Neural cell (in vitro differentiated cells): ENCODE measurements around the gene NEU2. TPM values are rescaled to one million over a fixed set of nuclear protein-coding genes. Genes with fewer than 3 reads are reported as not detected.

ENCODE experiments used
- H2AFZ ChIP-seq: fragments of 200-600, 300-800 bp; sonication (generic), shearing (Covaris generic); 2 replicates; pipeline ENCODE4 v1.6.0; 2014; ENCODE audit warnings: low read depth, mild to moderate bottlenecking, antibody characterized with exemption, low read length, moderate library complexity
- H3F3A ChIP-seq: fragments of 200-600 bp; shearing (Covaris generic); 2 replicates; pipeline ENCODE4 v1.6.1; 2016; ENCODE audit warnings: mild to moderate bottlenecking, moderate library complexity, mixed read lengths, antibody characterized with exemption, low read length; ENCODE audit not compliant: insufficient read depth, poor library complexity, severe bottlenecking
- H3K27ac ChIP-seq: fragments of 200-600, 300-800 bp; sonication (generic), shearing (Covaris generic); 2 replicates; pipeline ENCODE4 v1.5.1; 2014; ENCODE audit warnings: mild to moderate bottlenecking, low read length, moderate library complexity
- H3K27me3 ChIP-seq: fragments of 300-800, 200-600 bp; sonication (generic), shearing (Covaris generic); 2 replicates; pipeline ENCODE4 v1.6.0; 2014; ENCODE audit warnings: mild to moderate bottlenecking, low read depth, low read length, moderate library complexity; ENCODE audit not compliant: insufficient read depth
- H3K36me3 ChIP-seq: fragments of 300-800, 200-600 bp; sonication (generic), shearing (Covaris generic); 2 replicates; pipeline ENCODE4 v1.5.1; 2014; ENCODE audit warnings: mild to moderate bottlenecking, antibody characterized with exemption, low read length, moderate library complexity; ENCODE audit not compliant: insufficient read depth
- H3K4me2 ChIP-seq: fragments of 300-800, 200-600 bp; sonication (generic), shearing (Covaris generic); 2 replicates; pipeline ENCODE4 v1.6.0; 2014; ENCODE audit warnings: mild to moderate bottlenecking, low read length
- H3K4me3 ChIP-seq: fragments of 300-800, 200-600 bp; sonication (generic), shearing (Covaris generic); 2 replicates; pipeline ENCODE4 v1.5.1; 2014; ENCODE audit warnings: mild to moderate bottlenecking, low read length, moderate library complexity
- H3K79me2 ChIP-seq: fragments of 200-600 bp; shearing (Covaris generic); replicated peaks from 2 replicates; pipeline ENCODE4 v1.6.0; 2014; ENCODE audit warnings: mild to moderate bottlenecking, low read length, moderate library complexity; ENCODE audit not compliant: insufficient read depth
- H3K9ac ChIP-seq: fragments of 300-800, 200-600 bp; sonication (generic), shearing (Covaris generic); 2 replicates; pipeline ENCODE4 v1.6.1; 2016; ENCODE audit warnings: mild to moderate bottlenecking, low read length, mixed read lengths
- H3K9me2 ChIP-seq: fragments of 200-600 bp; shearing (Covaris generic); 2 replicates; pipeline ENCODE4 v1.6.1; 2016; ENCODE audit warnings: mild to moderate bottlenecking, low read length, mixed read lengths; ENCODE audit not compliant: insufficient read depth
- H3K9me3 ChIP-seq: fragments of 200-600, 300-800 bp; sonication (generic), shearing (Covaris generic); 2 replicates; pipeline ENCODE4 v1.6.1; 2016; ENCODE audit warnings: mild to moderate bottlenecking, mixed run types, low read length, moderate library complexity, mixed read lengths
- H4K20me1 ChIP-seq: fragments of 200-600 bp; shearing (Covaris generic); 2 replicates; pipeline ENCODE4 v1.6.1; 2016; ENCODE audit warnings: mild to moderate bottlenecking, mixed run types; ENCODE audit not compliant: insufficient read depth
- EP300 ChIP-seq: fragments of 450-650 bp; conservative IDR thresholded peaks from 2 replicates; pipeline ENCODE4 v1.6.1; 2014; ENCODE audit warnings: antibody characterized with exemption, mild to moderate bottlenecking, moderate library complexity; ENCODE audit not compliant: poor library complexity, severe bottlenecking
- EZH2 ChIP-seq: fragments of 200-600, 300-800 bp; shearing (Covaris generic), sonication (generic); IDR thresholded peaks from 2 replicates; pipeline ENCODE4 v1.6.1; 2014; ENCODE audit warnings: antibody characterized with exemption, low read length, borderline replicate concordance, mild to moderate bottlenecking; ENCODE audit not compliant: insufficient read depth, poor library complexity, severe bottlenecking
- MXI1 ChIP-seq: fragments of 450-650 bp; conservative IDR thresholded peaks from 2 replicates; pipeline ENCODE4 v1.6.1; 2014; ENCODE audit warnings: antibody characterized with exemption, mild to moderate bottlenecking; ENCODE audit not compliant: poor library complexity, severe bottlenecking
- POLR2AphosphoS5 ChIP-seq: IDR thresholded peaks from 2 replicates; pipeline ENCODE4 v1.6.1; 2012
- RAD21 ChIP-seq: fragments of 450-650 bp; conservative IDR thresholded peaks from 2 replicates; pipeline ENCODE4 v1.6.1; 2014; ENCODE audit warnings: antibody characterized with exemption, mild to moderate bottlenecking, moderate library complexity
- SMC3 ChIP-seq: fragments of 450-650 bp; conservative IDR thresholded peaks from 2 replicates; pipeline ENCODE4 v1.6.1; 2014; ENCODE audit warnings: antibody characterized with exemption, mild to moderate bottlenecking, moderate library complexity; ENCODE audit not compliant: poor library complexity
- TAF1 ChIP-seq: IDR thresholded peaks from 2 replicates; pipeline ENCODE4 v1.6.1; 2012; ENCODE audit warnings: low read depth
- polyA plus RNA-seq: library from polyadenylated mRNA; depleted of rRNA; stranded (reverse); fragments of >200 nt; gene quantifications from 2 replicates; pipeline ENCODE4 v1.2.3, GENCODE V29; 2014
- TF ChIP-seq, protein P1 (sequence below): IDR thresholded peaks from 2 replicates; pipeline ENCODE4 v1.6.1; 2012; ENCODE audit warnings: borderline replicate concordance
- TF ChIP-seq, protein P2 (sequence below): fragments of 450-650 bp; IDR thresholded peaks from 2 replicates; pipeline ENCODE4 v1.5.1; 2014; ENCODE audit warnings: antibody characterized with exemption, mild to moderate bottlenecking, moderate library complexity; ENCODE audit not compliant: poor library complexity, severe bottlenecking

The NEU2 gene
- polyA plus RNA-seq, 1 donor from 2014 or later = not detected

GRCh38 chr2:233074106-233074505, 41.6 kb downstream of the NEU2 start:
- Histone ChIP-seq H3K27me3 (no peaks in the 10 kb centered on the region), H3K9ac (no peak overlapping the region), H4K20me1 (no peaks in the 10 kb centered on the region), H3F3A (no peaks in the 10 kb centered on the region), H3K36me3 (no peaks in the 10 kb centered on the region), H3K27ac (no peak overlapping the region), H3K9me2 (no peaks in the 10 kb centered on the region), H3K4me2 (no peak overlapping the region), H2AFZ (no peak overlapping the region), H3K79me2 (no peaks in the 10 kb centered on the region), H3K4me3 (no peak overlapping the region), H3K9me3 (no peaks in the 10 kb centered on the region)
- no peak for TF ChIP-seq EZH2
- TF ChIP-seq, protein P1, sequence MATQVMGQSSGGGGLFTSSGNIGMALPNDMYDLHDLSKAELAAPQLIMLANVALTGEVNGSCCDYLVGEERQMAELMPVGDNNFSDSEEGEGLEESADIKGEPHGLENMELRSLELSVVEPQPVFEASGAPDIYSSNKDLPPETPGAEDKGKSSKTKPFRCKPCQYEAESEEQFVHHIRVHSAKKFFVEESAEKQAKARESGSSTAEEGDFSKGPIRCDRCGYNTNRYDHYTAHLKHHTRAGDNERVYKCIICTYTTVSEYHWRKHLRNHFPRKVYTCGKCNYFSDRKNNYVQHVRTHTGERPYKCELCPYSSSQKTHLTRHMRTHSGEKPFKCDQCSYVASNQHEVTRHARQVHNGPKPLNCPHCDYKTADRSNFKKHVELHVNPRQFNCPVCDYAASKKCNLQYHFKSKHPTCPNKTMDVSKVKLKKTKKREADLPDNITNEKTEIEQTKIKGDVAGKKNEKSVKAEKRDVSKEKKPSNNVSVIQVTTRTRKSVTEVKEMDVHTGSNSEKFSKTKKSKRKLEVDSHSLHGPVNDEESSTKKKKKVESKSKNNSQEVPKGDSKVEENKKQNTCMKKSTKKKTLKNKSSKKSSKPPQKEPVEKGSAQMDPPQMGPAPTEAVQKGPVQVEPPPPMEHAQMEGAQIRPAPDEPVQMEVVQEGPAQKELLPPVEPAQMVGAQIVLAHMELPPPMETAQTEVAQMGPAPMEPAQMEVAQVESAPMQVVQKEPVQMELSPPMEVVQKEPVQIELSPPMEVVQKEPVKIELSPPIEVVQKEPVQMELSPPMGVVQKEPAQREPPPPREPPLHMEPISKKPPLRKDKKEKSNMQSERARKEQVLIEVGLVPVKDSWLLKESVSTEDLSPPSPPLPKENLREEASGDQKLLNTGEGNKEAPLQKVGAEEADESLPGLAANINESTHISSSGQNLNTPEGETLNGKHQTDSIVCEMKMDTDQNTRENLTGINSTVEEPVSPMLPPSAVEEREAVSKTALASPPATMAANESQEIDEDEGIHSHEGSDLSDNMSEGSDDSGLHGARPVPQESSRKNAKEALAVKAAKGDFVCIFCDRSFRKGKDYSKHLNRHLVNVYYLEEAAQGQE = no peak
- TF ChIP-seq POLR2AphosphoS5 = no peak
- no peak for TF ChIP-seq EP300
- TF ChIP-seq, protein P2, sequence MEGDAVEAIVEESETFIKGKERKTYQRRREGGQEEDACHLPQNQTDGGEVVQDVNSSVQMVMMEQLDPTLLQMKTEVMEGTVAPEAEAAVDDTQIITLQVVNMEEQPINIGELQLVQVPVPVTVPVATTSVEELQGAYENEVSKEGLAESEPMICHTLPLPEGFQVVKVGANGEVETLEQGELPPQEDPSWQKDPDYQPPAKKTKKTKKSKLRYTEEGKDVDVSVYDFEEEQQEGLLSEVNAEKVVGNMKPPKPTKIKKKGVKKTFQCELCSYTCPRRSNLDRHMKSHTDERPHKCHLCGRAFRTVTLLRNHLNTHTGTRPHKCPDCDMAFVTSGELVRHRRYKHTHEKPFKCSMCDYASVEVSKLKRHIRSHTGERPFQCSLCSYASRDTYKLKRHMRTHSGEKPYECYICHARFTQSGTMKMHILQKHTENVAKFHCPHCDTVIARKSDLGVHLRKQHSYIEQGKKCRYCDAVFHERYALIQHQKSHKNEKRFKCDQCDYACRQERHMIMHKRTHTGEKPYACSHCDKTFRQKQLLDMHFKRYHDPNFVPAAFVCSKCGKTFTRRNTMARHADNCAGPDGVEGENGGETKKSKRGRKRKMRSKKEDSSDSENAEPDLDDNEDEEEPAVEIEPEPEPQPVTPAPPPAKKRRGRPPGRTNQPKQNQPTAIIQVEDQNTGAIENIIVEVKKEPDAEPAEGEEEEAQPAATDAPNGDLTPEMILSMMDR = no peak
- no peak for TF ChIP-seq RAD21
- TF ChIP-seq SMC3 = no peak
- no peak for TF ChIP-seq MXI1
- no peak for TF ChIP-seq TAF1

DNA sequence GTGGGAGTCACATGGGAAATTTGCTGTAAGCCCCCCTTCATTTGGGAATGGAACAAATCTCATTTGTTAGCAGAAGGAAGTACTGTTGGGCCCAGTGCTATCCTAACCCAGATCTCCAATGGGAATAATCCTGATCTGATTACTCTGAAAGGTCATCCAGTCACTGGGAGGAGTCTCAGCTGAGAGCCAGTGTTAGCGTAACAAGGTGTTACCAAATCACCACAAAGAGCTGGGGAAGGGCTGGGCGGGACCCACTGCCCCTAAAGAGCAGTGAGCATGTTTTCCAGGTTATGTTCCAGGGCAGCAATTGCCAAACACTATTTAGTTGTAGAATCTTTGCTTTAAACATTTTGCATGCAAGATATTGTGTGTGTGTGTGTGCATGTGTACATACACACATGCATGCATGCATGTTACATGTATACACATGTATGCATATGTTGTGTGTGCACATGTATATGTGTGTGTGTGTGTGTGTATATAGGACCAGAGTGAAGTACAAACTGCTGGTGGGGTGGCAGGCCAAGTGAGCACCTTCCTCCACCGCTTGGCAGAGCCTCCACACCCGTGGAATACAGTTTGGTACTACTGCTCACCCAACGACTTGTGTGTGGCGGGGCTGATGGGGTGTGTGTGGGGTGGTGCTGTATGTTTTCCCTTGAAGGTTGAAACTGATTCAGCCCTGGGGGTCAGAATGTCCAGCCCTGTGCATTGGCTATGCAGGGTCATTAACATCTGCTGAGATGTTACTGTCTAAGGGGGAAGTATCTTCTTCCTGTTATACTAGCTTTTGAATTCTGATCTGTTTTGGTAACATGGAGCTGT, 42.9 kb downstream of the NEU2 start:
- H3K4me2 ChIP-seq = no peak overlapping the region
- H3K9ac ChIP-seq = no peak overlapping the region
- H3K4me3 ChIP-seq = no peak overlapping the region
- H3K9me2 ChIP-seq = no peaks in the 10 kb centered on the region
- H3K27me3 ChIP-seq = no peaks in the 10 kb centered on the region
- no peaks in the 10 kb centered on the region for H3F3A ChIP-seq
- no peaks in the 10 kb centered on the region for H3K79me2 ChIP-seq
- no peaks in the 10 kb centered on the region for H3K9me3 ChIP-seq
- TF ChIP-seq, protein P2 = no peak
- TF ChIP-seq EZH2 = no peak
- TF ChIP-seq TAF1 = no peak
- no peak for TF ChIP-seq EP300
- no peak for TF ChIP-seq RAD21
- TF ChIP-seq POLR2AphosphoS5 = no peak
- no peak for TF ChIP-seq SMC3
- TF ChIP-seq, protein P1 = no peak
- no peak overlapping the region for H3K27ac ChIP-seq
- no peaks in the 10 kb centered on the region for H3K36me3 ChIP-seq
- no peak overlapping the region for H2AFZ ChIP-seq
- no peaks in the 10 kb centered on the region for H4K20me1 ChIP-seq
